HepG2 (cell line): ENCODE results near the gene HRH3. TPM values are rescaled to one million over a fixed set of nuclear protein-coding genes. Genes with fewer than 3 reads are reported as not detected.

Experiments used
- ATAC-seq: fragments of 200-7000 bp; cut with Tn5 transposase; 3 replicates; pipeline ENCODE4 v1.9.1; 2020; ENCODE audit warnings: mild to moderate bottlenecking, moderate library complexity
- BruUV-seq: library from RNA; stranded (reverse); fragments of 400-500 nt; replicated peaks from 2 replicates; lab custom pipeline; 2021; lab: Mats Ljungman, UMichigan
- CTCF ChIA-PET: fragments of 300-600 bp; formaldehyde crosslinking; extraction: SDS; loops from one replicate; lab custom pipeline; 2021; ENCODE audit warnings: low total read pairs, inconsistent platforms, low intra/inter-chr PET ratio; lab: Yijun Ruan, JAX
- POLR2A ChIA-PET: fragments of 350-600 bp; sonication (Branson Sonifier 250); formaldehyde crosslinking; loops from one replicate; lab custom pipeline; 2020; ENCODE audit warnings: antibody characterized with exemption, inconsistent platforms; lab: Yijun Ruan, JAX
- DNase-seq: peaks from one replicate; pipeline ENCODE4 v3.0.0-alpha.2; 2015; ENCODE audit warnings: low spot score
- FAIRE-seq: peaks from 3 replicates; lab custom pipeline; 2011; peaks lifted over from hg19 to GRCh38; lab: Jason Lieb, UNC
- H2AFZ ChIP-seq: one replicate; pipeline ENCODE4 v1.6.1; 2011; ENCODE audit warnings: low read length, inconsistent platforms
- H3K27ac ChIP-seq: fragments of 300-600 bp; 3 replicates; pipeline ENCODE4 v1.8.0; 2011; ENCODE audit warnings: mixed run types, mild to moderate bottlenecking, mixed read lengths, low read length, inconsistent platforms; ENCODE audit not compliant: insufficient read depth; ENCODE audit errors: extremely low read length
- H3K27me3 ChIP-seq, 2 experiments: fragments of 200-600 bp in 1 of 2; 2 replicates in 1 of 2; 3 replicates in 1 of 2; pipeline versions ENCODE4 v1.6.0 to v1.8.0; 2011; ENCODE audit warnings: low read length in 2 of 2, mild to moderate bottlenecking in 2 of 2, moderate library complexity in 2 of 2, inconsistent platforms in 1 of 2; ENCODE audit not compliant: insufficient read depth in 2 of 2, control insufficient read depth in 1 of 2
- H3K36me3 ChIP-seq, 2 experiments: fragments of 200-600 bp in 1 of 2; replicated peaks in 1 of 2; 2 replicates in 1 of 2; 3 replicates in 1 of 2; pipeline versions ENCODE4 v1.5.1 to v1.8.0; 2011; ENCODE audit warnings: low read length in 2 of 2, inconsistent platforms in 1 of 2; ENCODE audit not compliant: insufficient read depth in 2 of 2, control insufficient read depth in 1 of 2
- H3K4me1 ChIP-seq: 2 replicates; pipeline ENCODE4 v1.5.1; 2012; ENCODE audit warnings: low read length, inconsistent platforms; ENCODE audit not compliant: insufficient read depth
- H3K4me2 ChIP-seq: 2 replicates; pipeline ENCODE4 v1.6.0; 2011; ENCODE audit warnings: low read depth, low read length, inconsistent platforms
- H3K4me3 ChIP-seq, 3 experiments: fragments of 200-600 bp in 1 of 3; sonication (generic), shearing (Covaris generic) in 1 of 3; replicated peaks in 1 of 3; 2 replicates each; pipeline ENCODE4 v1.5.1; 2011 to 2016; ENCODE audit warnings: low read length in 3 of 3, inconsistent platforms in 2 of 3, low read depth in 2 of 3, mild to moderate bottlenecking in 2 of 3, control low read depth in 1 of 3, mixed read lengths in 1 of 3; ENCODE audit not compliant: insufficient read depth in 1 of 3
- H3K79me2 ChIP-seq: one replicate; pipeline ENCODE4 v1.6.1; 2011; ENCODE audit warnings: low read length, inconsistent platforms; ENCODE audit not compliant: insufficient read depth
- H3K9ac ChIP-seq: 2 replicates; pipeline ENCODE4 v1.6.0; 2011; ENCODE audit warnings: mild to moderate bottlenecking, low read depth, low read length, inconsistent platforms; ENCODE audit not compliant: insufficient read depth
- H3K9me3 ChIP-seq: 2 replicates; pipeline ENCODE4 v1.5.1; 2012; ENCODE audit warnings: mild to moderate bottlenecking, low read length
- H4K20me1 ChIP-seq: 2 replicates; pipeline ENCODE4 v1.6.0; 2011; ENCODE audit warnings: inconsistent platforms, mild to moderate bottlenecking, low read length, moderate library complexity; ENCODE audit not compliant: insufficient read depth
- AGO2 ChIP-seq: fragments of 200-400 bp; formaldehyde crosslinking; optimal IDR thresholded peaks from 2 replicates; pipeline ENCODE3; 2017; ENCODE audit warnings: mild to moderate bottlenecking, low read depth, low read length, moderate library complexity
- ARNT2 ChIP-seq: sonication (generic); formaldehyde crosslinking; IDR thresholded peaks from 2 replicates; pipeline ENCODE4 v1.8.0; 2022; ENCODE audit warnings: mild to moderate bottlenecking, low read depth, missing genetic modification reagents, moderate library complexity
- BHLHE40 ChIP-seq: IDR thresholded peaks from 2 replicates; pipeline ENCODE4 v1.6.1; 2011; ENCODE audit warnings: low read length, improper control_type of control experiment
- HIVEP1 ChIP-seq: sonication (generic); formaldehyde crosslinking; IDR thresholded peaks from 2 replicates; pipeline ENCODE4 v1.4.0; 2020; ENCODE audit warnings: mild to moderate bottlenecking, missing genetic modification reagents
- JUN ChIP-seq: sonication (generic); formaldehyde crosslinking; IDR thresholded peaks from 2 replicates; pipeline ENCODE4 v1.4.0; 2020; ENCODE audit warnings: mild to moderate bottlenecking, missing genetic modification reagents
- RBM22 ChIP-seq: fragments of 200-400 bp; formaldehyde crosslinking; optimal IDR thresholded peaks from 2 replicates; pipeline ENCODE3; 2017; ENCODE audit warnings: mild to moderate bottlenecking, low read length, moderate library complexity
- SIN3B ChIP-seq: fragments of 150-350 bp; IDR thresholded peaks from 2 replicates; pipeline ENCODE4 v1.6.1; 2014; ENCODE audit warnings: low read length
- ZFP82 ChIP-seq: sonication (generic); formaldehyde crosslinking; IDR thresholded peaks from 2 replicates; pipeline ENCODE4 v1.5.1; 2020; ENCODE audit warnings: mild to moderate bottlenecking, missing genetic modification reagents, borderline replicate concordance
- ZNF430 ChIP-seq: sonication (generic); formaldehyde crosslinking; IDR thresholded peaks from 2 replicates; pipeline ENCODE4 v1.9.0; 2021; ENCODE audit warnings: mild to moderate bottlenecking, missing genetic modification reagents
- ZNF768 ChIP-seq: sonication (generic); formaldehyde crosslinking; IDR thresholded peaks from 2 replicates; pipeline ENCODE4 v1.4.0; 2020; ENCODE audit warnings: missing genetic modification reagents
- WGBS: methylation state at CpG from one replicate; pipeline ENCODE4 v1.1.6; 2017; ENCODE audit warnings: low lambda C conversion rate; 5-methylcytosine and 5-hydroxymethylcytosine counted together
- in situ Hi-C: cut with HindIII; loops from 2 replicates; pipeline ENCODE4 v1.10.0; 2017; ENCODE audit warnings: low pct_unique_long_range_greater_than_20kb; ENCODE audit not compliant: extremely low pct_ligation_motif_present
- intact Hi-C: fragments of 100-400 bp; cut with micrococcal nuclease; formaldehyde crosslinking; loops from one replicate; pipeline ENCODE4 v1.10.0; 2022; ENCODE audit not compliant: unreplicated experiment
- polyA plus RNA-seq, 8 experiments: library from polyadenylated mRNA; depleted of rRNA in 3 of 8; stranded (reverse) in 7 of 8; unstranded in 1 of 8; fragments of >200 nt; fragmentation: Illumina TruSeq in 4 of 8; extraction: Trizol in 4 of 8; gene quantifications; 2 replicates each; pipeline versions ENCODE4 v1.2.1 to v1.2.3, GENCODE V29; 2011 to 2016; ENCODE audit warnings: low read depth in 4 of 8, missing spikeins in 1 of 8, mixed read lengths in 1 of 8; ENCODE audit not compliant: insufficient read depth in 1 of 8
- total RNA-seq, 5 experiments: library from RNA; depleted of rRNA; stranded (reverse); fragments of >200 nt; fragmentation: Illumina TruSeq; extraction: Trizol; gene quantifications; 2 replicates each; pipeline ENCODE4 v1.2.3, GENCODE V29; 2016; ENCODE audit warnings: low read depth in 1 of 5
- TF ChIP-seq, protein P1 (sequence below): sonication (generic); formaldehyde crosslinking; IDR thresholded peaks from 2 replicates; pipeline ENCODE4 v1.5.0; 2020; ENCODE audit warnings: mild to moderate bottlenecking, missing genetic modification reagents, moderate library complexity
- TF ChIP-seq, protein P2 (sequence below): sonication (generic); formaldehyde crosslinking; IDR thresholded peaks from 2 replicates; pipeline ENCODE4 v1.4.0; 2020; ENCODE audit warnings: missing genetic modification reagents, mild to moderate bottlenecking, borderline replicate concordance

HRH3 gene
- total and polyA plus RNA-seq, 2 of the 13 experiments (the other 11 are each of a cell fraction or from before 2014, with no cell fraction given): 0.18 TPM; not detected in 1

DNA sequence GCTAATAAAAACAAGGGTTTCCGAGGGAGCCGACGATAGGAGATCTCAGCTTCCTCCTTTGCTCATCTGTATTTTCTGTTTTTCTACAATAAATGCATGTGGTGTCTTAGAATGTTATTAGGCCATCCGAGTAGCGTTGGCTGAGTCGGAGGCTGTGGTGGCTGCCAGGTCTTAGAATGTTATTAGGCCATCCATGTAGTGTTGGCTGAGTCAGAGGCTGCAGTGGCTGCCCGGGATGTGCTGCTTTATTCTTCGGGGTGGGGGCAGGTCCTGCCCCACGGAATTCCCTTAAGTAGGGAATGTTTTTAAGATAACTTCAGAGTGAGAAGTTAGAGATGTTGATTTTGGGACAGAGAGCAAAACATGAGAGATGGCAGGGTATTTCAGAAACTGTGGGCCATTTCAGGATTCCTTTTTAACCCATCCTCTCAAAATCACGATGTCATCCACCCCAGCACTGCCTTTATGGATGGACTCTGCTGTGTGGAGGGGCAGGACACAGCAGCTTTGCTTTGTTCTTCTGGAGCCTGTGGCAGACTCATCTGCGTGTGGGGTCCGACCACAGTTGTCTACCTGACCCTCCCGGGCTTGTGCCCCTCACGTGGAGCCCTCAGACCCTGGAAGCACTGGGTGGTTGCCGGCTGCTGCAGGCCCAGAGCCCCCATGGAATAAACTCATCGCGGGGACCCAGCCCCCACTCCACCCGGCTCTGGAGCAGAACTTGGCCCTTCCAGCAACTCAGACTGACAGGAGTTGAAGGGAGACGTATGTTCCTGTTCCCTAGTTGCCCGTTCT lies 38.6 kb upstream of the HRH3 start:
- H3K36me3 ChIP-seq: peaks cover 48 to 74% of the 10 kb centered on the region in 2 experiments
- no peak overlapping the region for H2AFZ ChIP-seq
- no peaks in the 10 kb centered on the region for H3K27me3 ChIP-seq
- TSS peak; percentile 17 for BruUV-seq
- intact Hi-C loops: no loop called here
- ChIA-PET CTCF (no interaction called here), POLR2A (interaction anchor here (0.5 kb wide), 1 partner anchor 192 kb away, joined by 3 read pairs; no protein-coding TSS in a partner anchor)
- ATAC-seq (no peak), FAIRE-seq (no peak), DNase-seq (no peak)
- 94% methylated on average over 20 of the region's 20 CpGs for WGBS
- in situ Hi-C loops: no loop called here
- TF ChIP-seq ARNT2 (CRISPR knock-in tag): no peak
- TF ChIP-seq, protein P1, sequence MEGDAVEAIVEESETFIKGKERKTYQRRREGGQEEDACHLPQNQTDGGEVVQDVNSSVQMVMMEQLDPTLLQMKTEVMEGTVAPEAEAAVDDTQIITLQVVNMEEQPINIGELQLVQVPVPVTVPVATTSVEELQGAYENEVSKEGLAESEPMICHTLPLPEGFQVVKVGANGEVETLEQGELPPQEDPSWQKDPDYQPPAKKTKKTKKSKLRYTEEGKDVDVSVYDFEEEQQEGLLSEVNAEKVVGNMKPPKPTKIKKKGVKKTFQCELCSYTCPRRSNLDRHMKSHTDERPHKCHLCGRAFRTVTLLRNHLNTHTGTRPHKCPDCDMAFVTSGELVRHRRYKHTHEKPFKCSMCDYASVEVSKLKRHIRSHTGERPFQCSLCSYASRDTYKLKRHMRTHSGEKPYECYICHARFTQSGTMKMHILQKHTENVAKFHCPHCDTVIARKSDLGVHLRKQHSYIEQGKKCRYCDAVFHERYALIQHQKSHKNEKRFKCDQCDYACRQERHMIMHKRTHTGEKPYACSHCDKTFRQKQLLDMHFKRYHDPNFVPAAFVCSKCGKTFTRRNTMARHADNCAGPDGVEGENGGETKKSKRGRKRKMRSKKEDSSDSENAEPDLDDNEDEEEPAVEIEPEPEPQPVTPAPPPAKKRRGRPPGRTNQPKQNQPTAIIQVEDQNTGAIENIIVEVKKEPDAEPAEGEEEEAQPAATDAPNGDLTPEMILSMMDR: no peak
- no peak for TF ChIP-seq HIVEP1 (CRISPR knock-in tag)
- TF ChIP-seq SIN3B: no peak
- TF ChIP-seq, protein P2, sequence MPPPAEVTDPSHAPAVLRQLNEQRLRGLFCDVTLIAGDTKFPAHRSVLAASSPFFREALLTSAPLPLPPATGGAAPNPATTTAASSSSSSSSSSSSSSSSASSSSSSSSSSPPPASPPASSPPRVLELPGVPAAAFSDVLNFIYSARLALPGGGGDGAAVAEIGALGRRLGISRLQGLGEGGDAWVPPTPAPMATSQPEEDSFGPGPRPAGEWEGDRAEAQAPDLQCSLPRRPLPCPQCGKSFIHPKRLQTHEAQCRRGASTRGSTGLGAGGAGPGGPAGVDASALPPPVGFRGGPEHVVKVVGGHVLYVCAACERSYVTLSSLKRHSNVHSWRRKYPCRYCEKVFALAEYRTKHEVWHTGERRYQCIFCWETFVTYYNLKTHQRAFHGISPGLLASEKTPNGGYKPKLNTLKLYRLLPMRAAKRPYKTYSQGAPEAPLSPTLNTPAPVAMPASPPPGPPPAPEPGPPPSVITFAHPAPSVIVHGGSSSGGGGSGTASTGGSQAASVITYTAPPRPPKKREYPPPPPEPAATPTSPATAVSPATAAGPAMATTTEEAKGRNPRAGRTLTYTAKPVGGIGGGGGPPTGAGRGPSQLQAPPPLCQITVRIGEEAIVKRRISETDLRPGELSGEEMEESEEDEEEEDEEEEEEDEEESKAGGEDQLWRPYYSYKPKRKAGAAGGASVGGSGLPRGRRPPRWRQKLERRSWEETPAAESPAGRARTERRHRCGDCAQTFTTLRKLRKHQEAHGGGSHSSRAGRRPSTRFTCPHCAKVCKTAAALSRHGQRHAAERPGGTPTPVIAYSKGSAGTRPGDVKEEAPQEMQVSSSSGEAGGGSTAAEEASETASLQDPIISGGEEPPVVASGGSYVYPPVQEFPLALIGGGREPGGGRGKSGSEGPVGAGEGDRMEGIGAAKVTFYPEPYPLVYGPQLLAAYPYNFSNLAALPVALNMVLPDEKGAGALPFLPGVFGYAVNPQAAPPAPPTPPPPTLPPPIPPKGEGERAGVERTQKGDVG (CRISPR knock-in tag): no peak
- no peak for TF ChIP-seq BHLHE40
- TF ChIP-seq JUN: no peak
- TF ChIP-seq ZFP82 (CRISPR knock-in tag): no peak
- TF ChIP-seq ZNF430 (CRISPR knock-in tag): no peak
- TF ChIP-seq AGO2: peak; percentile 66
- no peak for TF ChIP-seq ZNF768 (CRISPR knock-in tag)
- peak; percentile 13 for TF ChIP-seq RBM22
- no peaks in the 10 kb centered on the region for H3K9me3 ChIP-seq
- H3K79me2 ChIP-seq: peaks cover 17% of the 10 kb centered on the region
- H3K4me1 ChIP-seq: no peaks in the 10 kb centered on the region
- H3K27ac ChIP-seq: no peak overlapping the region
- no peak overlapping the region for H3K4me3 ChIP-seq
- peaks cover 17% of the 10 kb centered on the region; the same call in 1 of the 2 replicates for H4K20me1 ChIP-seq
- H3K9ac ChIP-seq: no peak overlapping the region
- no peak overlapping the region for H3K4me2 ChIP-seq
